Psoas muscle (tissue), 8 donors: Measurements from ENCODE around the gene NFX1. TPM values are rescaled to one million over a fixed set of nuclear protein-coding genes. Genes with fewer than 3 reads are reported as not detected.

Experiments
- ATAC-seq, 4 donors: fragments of 200-7000 bp; cut with Tn5 transposase; one replicate each; pipeline ENCODE4 v1.9.1; 2020; ENCODE audit warnings: moderate library complexity in 3 of 4, mild to moderate bottlenecking in 2 of 4
- DNase-seq, 2 donors: peaks; one replicate each; pipeline ENCODE4 v3.0.0-alpha.2; 2020
- H3K27ac ChIP-seq: fragments of 200-600 bp; one replicate; pipeline ENCODE4 v1.8.0; 2022
- H3K27me3 ChIP-seq, 3 donors: fragments of 200-600 bp in 1 of 3; one replicate each; pipeline versions ENCODE4 v1.6.1 to v1.8.0; 2013 to 2022; ENCODE audit warnings: low read length in 2 of 3, mild to moderate bottlenecking in 2 of 3, moderate library complexity in 1 of 3; ENCODE audit not compliant: insufficient read depth in 3 of 3
- H3K36me3 ChIP-seq, 2 donors: fragments of 200-600 bp in 1 of 2; one replicate each; pipeline versions ENCODE4 v1.6.1 to v1.8.0; 2013 to 2022; ENCODE audit warnings: low read depth in 1 of 2, mild to moderate bottlenecking in 1 of 2, moderate library complexity in 1 of 2; ENCODE audit not compliant: insufficient read depth in 1 of 2
- H3K4me1 ChIP-seq: fragments of 200-600 bp; one replicate; pipeline ENCODE4 v1.8.0; 2022
- H3K4me3 ChIP-seq: fragments of 200-600 bp; one replicate; pipeline ENCODE4 v1.8.0; 2022; ENCODE audit warnings: mild to moderate bottlenecking
- H3K9me3 ChIP-seq: fragments of 200-600 bp; one replicate; pipeline ENCODE4 v1.8.0; 2022
- CTCF ChIP-seq: fragments of 200-600 bp; IDR thresholded peaks from one replicate; pipeline ENCODE4 v1.8.0; 2022; ENCODE audit warnings: antibody characterized with exemption
- WGBS, 3 donors: extraction: QIAGEN DNeasy Blood & Tissue Kit; methylation state at CpG; one replicate each; pipeline versions ENCODE4 v1.1.6 to v1.1.7; 2013; 5-methylcytosine and 5-hydroxymethylcytosine counted together
- intact Hi-C, 2 donors: fragments of 100-400 bp; cut with DNase I; formaldehyde crosslinking; loops; one replicate each; pipeline versions ENCODE4 v1.11.0 to v1.14.2; 2022
- polyA plus RNA-seq, 3 donors: library from polyadenylated mRNA; stranded (reverse); fragments of 200-250 nt; gene quantifications; one replicate each; pipeline ENCODE4 v1.2.3, GENCODE V29; 2013
- total RNA-seq, 4 donors: library from RNA; stranded (reverse); fragmentation: NEBNext Ultra II Directional in 2 of 4; extraction: Animal tissue kit (Norgen Biotek cat#: 25700) in 2 of 4; gene quantifications; one replicate each; pipeline versions ENCODE4 v1.2.1 to v1.2.4, GENCODE V29; 2021 to 2023
- donor health status: healthy with polysubstance abuse.
- donor health status: DM: no; HTN: no; CAD: no; lungs with moderate emphysema.
- donor health status: Bipolar disorder and iron deficiency.
- donor health status: healthy.
- donor health status: DM: yes; HTN: yes; CAD: no.
- donor health status: DM: no; HTN: no; CAD: no.
- donor health status: DM: no; HTN: no; CAD: no.
- donor health status: DM: yes; HTN: yes; CAD: no.

Gene NFX1
- total and polyA plus RNA-seq, 7 donors, result 20.9 to 59.2 (median 33.8) TPM

- 30 to 61% (median 50%) methylated on average over 1 of the region's 1 CpG for WGBS, 3 donors
- no peak for TF ChIP-seq CTCF
- intact Hi-C loops, result no loop called here
- H3K27me3 ChIP-seq, result no peaks in the 10 kb centered on the region
- H3K9me3 ChIP-seq, result no peaks in the 10 kb centered on the region
- no peak for DNase-seq
- no peak overlapping the region for H3K27ac ChIP-seq
- H3K4me1 ChIP-seq, result no peaks in the 10 kb centered on the region
- peak; percentile 35 to 57 (median 45) for ATAC-seq
- peaks cover 20 to 54% of the 10 kb centered on the region in 2 donors for H3K36me3 ChIP-seq
- no peak overlapping the region for H3K4me3 ChIP-seq
These were observed 39.8 kb upstream of the NFX1 start for GRCh38 chr9:33250458-33250995.

GRCh38 chr9:33254211-33254610 lies 36.1 kb upstream of the NFX1 start:
- no peak overlapping the region for H3K27ac ChIP-seq
- H3K27me3 ChIP-seq, result no peaks in the 10 kb centered on the region
- H3K4me3 ChIP-seq, result no peak overlapping the region
- 92 to 100% (median 96%) methylated on average over 4 of the region's 4 CpGs for WGBS, 3 donors
- H3K9me3 ChIP-seq, result no peaks in the 10 kb centered on the region
- no peak for ATAC-seq
- peaks cover 35 to 83% of the 10 kb centered on the region in 2 donors for H3K36me3 ChIP-seq
- intact Hi-C loops, result no loop called here
- DNase-seq, result no peak
- no peak for TF ChIP-seq CTCF
- H3K4me1 ChIP-seq, result peaks cover 24% of the 10 kb centered on the region

- no peak for ATAC-seq
- H3K4me3 ChIP-seq, result no peak overlapping the region
- H3K27ac ChIP-seq, result no peak overlapping the region
- H3K36me3 ChIP-seq, result peaks cover 35 to 91% of the 10 kb centered on the region in 2 donors
- no peak for TF ChIP-seq CTCF
- no peaks in the 10 kb centered on the region for H3K27me3 ChIP-seq
- WGBS, 3 donors, result 91 to 93% (median 91%) methylated on average over 8 of the region's 8 CpGs
- DNase-seq, result no peak
- H3K4me1 ChIP-seq, result peaks cover 24% of the 10 kb centered on the region
- no peaks in the 10 kb centered on the region for H3K9me3 ChIP-seq
- intact Hi-C loops, result no loop called here
These were observed 35.3 kb upstream of the NFX1 start for GRCh38 chr9:33255014-33255413.

- WGBS, 3 donors, result 82 to 89% (median 89%) methylated on average over 4 of the region's 4 CpGs
- intact Hi-C loops, result no loop called here
These were observed 34.8 kb upstream of the NFX1 start for GRCh38 chr9:33255471-33255870.

More at GRCh38 chr9:33255471-33255870, 34.8 kb upstream of the NFX1 start:
- H3K36me3 ChIP-seq, result peaks cover 33 to 95% of the 10 kb centered on the region in 2 donors
- no peaks in the 10 kb centered on the region for H3K9me3 ChIP-seq
- H3K4me1 ChIP-seq, result peaks cover 24% of the 10 kb centered on the region
- peak overlapping the region; percentile 47 for H3K27ac ChIP-seq
- no peak for TF ChIP-seq CTCF
- DNase-seq (no peak), ATAC-seq (no peak)
- no peaks in the 10 kb centered on the region for H3K27me3 ChIP-seq
- no peak overlapping the region for H3K4me3 ChIP-seq
